ENCODE results near the gene APOC3. TPM values are rescaled to one million over a fixed set of nuclear protein-coding genes. Genes with fewer than 3 reads are reported as not detected.

The APOC3 gene
- total RNA-seq, 1 donor from 2014 or later = not detected

DNA sequence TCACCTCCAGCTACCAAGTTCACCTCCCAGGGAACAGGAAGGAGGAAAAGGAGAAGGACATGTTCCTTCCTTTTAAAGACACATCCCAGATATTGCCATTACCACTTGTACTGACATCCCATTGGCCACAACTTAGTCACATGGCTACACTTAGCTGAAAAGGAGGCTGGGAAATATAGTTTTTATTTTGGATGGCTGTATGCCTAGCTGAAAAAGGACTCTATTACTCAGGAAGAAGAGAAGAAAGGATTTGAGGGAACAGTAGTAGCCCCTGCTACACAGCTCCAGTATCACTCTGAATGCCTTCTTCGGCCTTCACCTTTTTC, 36.0 kb upstream of the APOC3 start:
- H3K27ac Mint-ChIP-seq (ENCODE audit: unreplicated experiment) = no peak overlapping the region
- no peak overlapping the region for H3K4me3 Mint-ChIP-seq (ENCODE audit: unreplicated experiment)
- no peak for DNase-seq (ENCODE audit: low spot score)
- H3K9me3 Mint-ChIP-seq (ENCODE audit: unreplicated experiment) = no peaks in the 10 kb centered on the region
- peaks cover 6% of the 10 kb centered on the region for H3K27me3 Mint-ChIP-seq (ENCODE audit: unreplicated experiment)
- no peaks in the 10 kb centered on the region for H3K4me1 Mint-ChIP-seq (ENCODE audit: unreplicated experiment)
- TF ChIP-seq, protein P1, sequence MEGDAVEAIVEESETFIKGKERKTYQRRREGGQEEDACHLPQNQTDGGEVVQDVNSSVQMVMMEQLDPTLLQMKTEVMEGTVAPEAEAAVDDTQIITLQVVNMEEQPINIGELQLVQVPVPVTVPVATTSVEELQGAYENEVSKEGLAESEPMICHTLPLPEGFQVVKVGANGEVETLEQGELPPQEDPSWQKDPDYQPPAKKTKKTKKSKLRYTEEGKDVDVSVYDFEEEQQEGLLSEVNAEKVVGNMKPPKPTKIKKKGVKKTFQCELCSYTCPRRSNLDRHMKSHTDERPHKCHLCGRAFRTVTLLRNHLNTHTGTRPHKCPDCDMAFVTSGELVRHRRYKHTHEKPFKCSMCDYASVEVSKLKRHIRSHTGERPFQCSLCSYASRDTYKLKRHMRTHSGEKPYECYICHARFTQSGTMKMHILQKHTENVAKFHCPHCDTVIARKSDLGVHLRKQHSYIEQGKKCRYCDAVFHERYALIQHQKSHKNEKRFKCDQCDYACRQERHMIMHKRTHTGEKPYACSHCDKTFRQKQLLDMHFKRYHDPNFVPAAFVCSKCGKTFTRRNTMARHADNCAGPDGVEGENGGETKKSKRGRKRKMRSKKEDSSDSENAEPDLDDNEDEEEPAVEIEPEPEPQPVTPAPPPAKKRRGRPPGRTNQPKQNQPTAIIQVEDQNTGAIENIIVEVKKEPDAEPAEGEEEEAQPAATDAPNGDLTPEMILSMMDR (IDR thresholded peaks at IDR 0.05; ENCODE audit: unreplicated experiment) = no peak
- H3K36me3 Mint-ChIP-seq (ENCODE audit: low read depth, unreplicated experiment) = no peaks in the 10 kb centered on the region

DNA sequence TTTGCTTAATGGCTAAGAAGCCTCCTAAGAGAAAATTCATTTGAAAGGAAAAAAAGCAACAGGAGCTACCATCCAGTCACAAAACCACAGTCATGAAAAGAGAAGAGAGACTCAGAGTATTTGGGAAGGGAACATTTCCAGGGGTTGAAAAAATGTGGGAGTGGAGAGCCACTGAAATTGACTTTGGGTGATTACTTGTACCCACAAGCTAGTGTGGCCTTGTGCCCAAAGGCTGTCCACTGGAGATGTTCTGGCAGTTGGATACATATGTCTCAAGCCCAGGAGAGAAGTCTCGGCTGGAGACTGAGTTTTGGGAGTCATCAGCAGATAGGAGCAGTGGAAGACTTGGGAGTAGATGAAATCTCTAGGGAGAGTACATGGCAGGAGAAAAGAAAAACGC, 34.9 kb upstream of the APOC3 start:
- DNase-seq (ENCODE audit: low spot score) = no peak
- Mint-ChIP-seq H3K27ac (ENCODE audit: unreplicated experiment) (no peak overlapping the region), H3K4me3 (ENCODE audit: unreplicated experiment) (no peak overlapping the region), H3K9me3 (ENCODE audit: unreplicated experiment) (no peaks in the 10 kb centered on the region), H3K27me3 (ENCODE audit: unreplicated experiment) (peaks cover 6% of the 10 kb centered on the region), H3K4me1 (ENCODE audit: unreplicated experiment) (no peaks in the 10 kb centered on the region), H3K36me3 (ENCODE audit: low read depth, unreplicated experiment) (no peaks in the 10 kb centered on the region)
- TF ChIP-seq, protein P1 (IDR thresholded peaks at IDR 0.05; ENCODE audit: unreplicated experiment) = no peak

DNA sequence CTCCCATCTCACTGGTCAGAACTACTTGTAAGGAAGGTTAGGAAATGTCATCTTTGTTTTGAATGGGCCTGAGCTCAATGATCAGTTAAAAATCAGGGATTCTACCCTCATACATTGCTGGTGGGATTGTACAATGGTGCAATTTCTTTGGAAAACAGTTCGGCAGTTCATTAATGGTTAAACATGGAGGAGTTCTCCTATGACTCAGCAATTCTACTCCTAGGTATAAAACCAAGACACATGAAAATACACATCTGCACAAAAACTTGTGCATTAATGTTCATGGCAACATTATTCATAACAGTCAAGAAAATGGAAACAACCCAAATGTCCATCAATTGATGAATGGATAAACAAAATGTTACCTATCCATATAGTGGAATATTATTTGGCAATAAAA, 33.2 kb upstream of the APOC3 start:
- Mint-ChIP-seq H3K27ac (ENCODE audit: unreplicated experiment) (no peak overlapping the region), H3K4me3 (ENCODE audit: unreplicated experiment) (no peak overlapping the region), H3K36me3 (ENCODE audit: low read depth, unreplicated experiment) (no peaks in the 10 kb centered on the region), H3K27me3 (ENCODE audit: unreplicated experiment) (peaks cover 5% of the 10 kb centered on the region), H3K9me3 (ENCODE audit: unreplicated experiment) (no peaks in the 10 kb centered on the region), H3K4me1 (ENCODE audit: unreplicated experiment) (no peaks in the 10 kb centered on the region)
- DNase-seq (ENCODE audit: low spot score) = no peak
- TF ChIP-seq, protein P1 (IDR thresholded peaks at IDR 0.05; ENCODE audit: unreplicated experiment) = no peak

DNA sequence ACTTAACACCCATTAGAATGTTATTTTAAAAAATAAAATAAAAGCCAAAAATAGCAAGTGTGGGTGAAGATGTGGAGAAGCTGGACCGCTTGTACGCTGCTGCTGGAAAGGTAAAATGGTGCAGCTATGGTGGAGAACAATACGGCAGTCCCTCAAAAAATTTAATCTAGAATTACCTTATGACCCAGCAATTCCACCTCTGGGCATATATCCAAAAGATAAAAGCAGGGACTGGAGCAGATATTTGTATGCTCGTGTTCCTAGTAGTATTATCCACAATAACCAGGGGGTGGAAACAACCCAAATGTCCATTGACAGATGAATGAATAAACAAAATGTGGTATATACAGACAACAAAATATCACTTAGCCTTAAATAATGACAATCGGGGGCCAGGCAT, 31.9 kb upstream of the APOC3 start:
- no peaks in the 10 kb centered on the region for H3K36me3 Mint-ChIP-seq (ENCODE audit: low read depth, unreplicated experiment)
- TF ChIP-seq, protein P1 (IDR thresholded peaks at IDR 0.05; ENCODE audit: unreplicated experiment) = no peak
- no peaks in the 10 kb centered on the region for H3K9me3 Mint-ChIP-seq (ENCODE audit: unreplicated experiment)
- peaks cover 2% of the 10 kb centered on the region for H3K27me3 Mint-ChIP-seq (ENCODE audit: unreplicated experiment)
- H3K27ac Mint-ChIP-seq (ENCODE audit: unreplicated experiment) = no peak overlapping the region
- no peak for DNase-seq (ENCODE audit: low spot score)
- no peaks in the 10 kb centered on the region for H3K4me1 Mint-ChIP-seq (ENCODE audit: unreplicated experiment)
- no peak overlapping the region for H3K4me3 Mint-ChIP-seq (ENCODE audit: unreplicated experiment)

DNA sequence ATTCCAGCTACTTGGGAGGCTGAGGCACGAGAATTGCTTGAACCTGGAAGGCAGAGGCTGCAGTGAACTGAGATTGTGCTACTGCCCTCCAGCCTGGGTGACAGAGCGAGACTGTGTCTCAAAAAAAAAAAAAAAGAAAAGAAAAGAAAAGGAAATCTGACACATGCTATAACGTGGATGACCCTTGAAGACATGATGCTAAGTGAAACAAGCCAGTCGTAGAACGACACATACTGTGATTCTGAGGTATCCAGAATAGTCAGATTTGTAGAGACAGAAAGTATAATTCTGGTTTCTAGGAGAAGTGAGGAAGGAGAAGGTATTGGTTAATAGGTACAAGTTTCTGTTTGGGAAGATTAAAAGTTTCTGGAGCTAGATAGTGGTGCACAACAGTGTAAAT, 31.3 kb upstream of the APOC3 start:
- Mint-ChIP-seq H3K27ac (ENCODE audit: unreplicated experiment) (no peak overlapping the region), H3K4me1 (ENCODE audit: unreplicated experiment) (no peaks in the 10 kb centered on the region), H3K27me3 (ENCODE audit: unreplicated experiment) (peaks cover 2% of the 10 kb centered on the region), H3K9me3 (ENCODE audit: unreplicated experiment) (no peaks in the 10 kb centered on the region), H3K4me3 (ENCODE audit: unreplicated experiment) (no peak overlapping the region), H3K36me3 (ENCODE audit: low read depth, unreplicated experiment) (no peaks in the 10 kb centered on the region)
- no peak for DNase-seq (ENCODE audit: low spot score)
- TF ChIP-seq, protein P1 (IDR thresholded peaks at IDR 0.05; ENCODE audit: unreplicated experiment) = no peak

Measured in endothelial cell (in vitro differentiated cells).